Lung (tissue), 12 donors: ENCODE data around the gene RAB7B. TPM values are rescaled to one million over a fixed set of nuclear protein-coding genes. Genes with fewer than 3 reads are reported as not detected.

Source experiments
- ATAC-seq: fragments of 200-7000 bp; cut with Tn5 transposase; one replicate; pipeline ENCODE4 v1.9.1; 2020; ENCODE audit warnings: moderate number of reproducible peaks; ENCODE audit not compliant: insufficient read depth, low FRiP score
- DNase-seq, 3 donors: peaks; one replicate each; pipeline ENCODE4 v3.0.0-alpha.2; 2013 to 2017
- H3K27ac ChIP-seq, 2 donors: one replicate each; pipeline ENCODE4 v1.5.1; 2013; ENCODE audit warnings: mild to moderate bottlenecking in 2 of 2, moderate library complexity in 2 of 2, control low read depth in 1 of 2, inconsistent platforms in 1 of 2, low read depth in 1 of 2, low read length in 1 of 2
- H3K27me3 ChIP-seq, 3 donors: one replicate each; pipeline ENCODE4 v1.5.1; 2013; ENCODE audit warnings: low read length in 2 of 3; ENCODE audit not compliant: control insufficient read depth in 3 of 3, insufficient read depth in 3 of 3
- H3K36me3 ChIP-seq, 4 donors: one replicate each; pipeline ENCODE4 v1.5.1; 2013; ENCODE audit warnings: low read length in 4 of 4, mild to moderate bottlenecking in 1 of 4, moderate library complexity in 1 of 4; ENCODE audit not compliant: control insufficient read depth in 4 of 4, insufficient read depth in 4 of 4
- H3K4me1 ChIP-seq, 5 donors: one replicate each; pipeline ENCODE4 v1.5.1; 2013; ENCODE audit warnings: low read length in 5 of 5, mild to moderate bottlenecking in 2 of 5, moderate library complexity in 1 of 5; ENCODE audit not compliant: control insufficient read depth in 5 of 5, insufficient read depth in 5 of 5
- H3K4me3 ChIP-seq: one replicate; pipeline ENCODE4 v1.5.1; 2013; ENCODE audit warnings: mild to moderate bottlenecking, control low read depth, moderate library complexity
- H3K9ac ChIP-seq, 2 donors: one replicate each; pipeline ENCODE4 v1.5.1; 2013; ENCODE audit warnings: low read length in 2 of 2, control low read depth in 1 of 2; ENCODE audit not compliant: insufficient read depth in 1 of 2
- H3K9me3 ChIP-seq, 4 donors: one replicate each; pipeline ENCODE4 v1.5.1; 2013; ENCODE audit warnings: low read length in 3 of 4, mild to moderate bottlenecking in 1 of 4, moderate library complexity in 1 of 4; ENCODE audit not compliant: control insufficient read depth in 4 of 4, insufficient read depth in 3 of 4
- CTCF ChIP-seq: IDR thresholded peaks from 2 replicates; pipeline ENCODE4 v1.5.1; 2012; ENCODE audit warnings: mild to moderate bottlenecking; ENCODE audit errors: control extremely low read depth, extremely low read depth
- WGBS, 2 donors: extraction: QIAGEN DNeasy Blood & Tissue Kit; methylation state at CpG; one replicate each; pipeline ENCODE4 v1.1.7; 2013; 5-methylcytosine and 5-hydroxymethylcytosine counted together
- polyA plus RNA-seq, 2 donors: library from polyadenylated mRNA; stranded (reverse); fragments of 200-250 nt; gene quantifications; one replicate each; pipeline ENCODE4 v1.2.1, GENCODE V29; 2013
- total RNA-seq, 2 donors: library from RNA; depleted of rRNA in 1 of 2; stranded (reverse); fragments of >200 nt in 1 of 2; gene quantifications; one replicate each; pipeline ENCODE4 v1.2.1, GENCODE V29; 2014 to 2021
- donor health status: control.
- donor health status: control.
- donor health status: Bipolar disorder and iron deficiency.
- donor health status: healthy.
- donor health status: DM: yes; HTN: yes; CAD: no.

RAB7B gene
- total and polyA plus RNA-seq, 4 donors: 3.4 to 16.2 (median 4.4) TPM

GRCh38 chr1:205993068-205993467, 10.1 kb downstream of the RAB7B start:
- WGBS, 2 donors: 38 to 92% methylated on average over 1 of the region's 1 CpG
- Histone ChIP-seq H3K4me3 (no peak overlapping the region), H3K27ac (no peak overlapping the region), H3K4me1 (peaks cover 0 to 6% (median 0%) of the 10 kb centered on the region in 5 donors), H3K36me3 (no peaks in the 10 kb centered on the region), H3K9ac (no peak overlapping the region), H3K27me3 (no peaks in the 10 kb centered on the region), H3K9me3 (no peaks in the 10 kb centered on the region)
- DNase-seq (no peak), ATAC-seq (no peak)
- TF ChIP-seq CTCF: no peak

GRCh38 chr1:205992218-205992882, 10.8 kb downstream of the RAB7B start:
- Histone ChIP-seq H3K9me3 (no peaks in the 10 kb centered on the region), H3K27ac (no peak overlapping the region), H3K9ac (no peak overlapping the region), H3K36me3 (no peaks in the 10 kb centered on the region), H3K4me3 (no peak overlapping the region), H3K27me3 (no peaks in the 10 kb centered on the region), H3K4me1 (peaks cover 0 to 6% (median 0%) of the 10 kb centered on the region in 5 donors)
- DNase-seq (no peak), ATAC-seq (no peak)
- WGBS, 2 donors: 97% methylated on average over 14 of the region's 14 CpGs
- TF ChIP-seq CTCF: no peak

GRCh38 chr1:205991237-205991636, 12.0 kb downstream of the RAB7B start:
- Histone ChIP-seq H3K36me3 (no peaks in the 10 kb centered on the region), H3K4me1 (peaks cover 0 to 14% (median 0%) of the 10 kb centered on the region in 5 donors), H3K27ac (no peak overlapping the region), H3K9me3 (no peaks in the 10 kb centered on the region), H3K4me3 (no peak overlapping the region), H3K27me3 (no peaks in the 10 kb centered on the region), H3K9ac (no peak overlapping the region)
- ATAC-seq: no peak
- no peak for TF ChIP-seq CTCF
- no peak for DNase-seq
- 84 to 86% methylated on average over 4 of the region's 4 CpGs for WGBS, 2 donors

GRCh38 chr1:205990226-205990625, 13.0 kb downstream of the RAB7B start:
- Histone ChIP-seq H3K27ac (no peak overlapping the region), H3K4me1 (peaks cover 0 to 14% (median 0%) of the 10 kb centered on the region in 5 donors), H3K9ac (no peak overlapping the region), H3K4me3 (no peak overlapping the region), H3K27me3 (no peaks in the 10 kb centered on the region), H3K36me3 (no peaks in the 10 kb centered on the region), H3K9me3 (no peaks in the 10 kb centered on the region)
- no peak for ATAC-seq
- WGBS, 2 donors: 89 to 92% methylated on average over 2 of the region's 2 CpGs
- TF ChIP-seq CTCF: no peak
- DNase-seq: no peak
